ENCODE data around the gene SMG6.

SMG6 gene

DNA sequence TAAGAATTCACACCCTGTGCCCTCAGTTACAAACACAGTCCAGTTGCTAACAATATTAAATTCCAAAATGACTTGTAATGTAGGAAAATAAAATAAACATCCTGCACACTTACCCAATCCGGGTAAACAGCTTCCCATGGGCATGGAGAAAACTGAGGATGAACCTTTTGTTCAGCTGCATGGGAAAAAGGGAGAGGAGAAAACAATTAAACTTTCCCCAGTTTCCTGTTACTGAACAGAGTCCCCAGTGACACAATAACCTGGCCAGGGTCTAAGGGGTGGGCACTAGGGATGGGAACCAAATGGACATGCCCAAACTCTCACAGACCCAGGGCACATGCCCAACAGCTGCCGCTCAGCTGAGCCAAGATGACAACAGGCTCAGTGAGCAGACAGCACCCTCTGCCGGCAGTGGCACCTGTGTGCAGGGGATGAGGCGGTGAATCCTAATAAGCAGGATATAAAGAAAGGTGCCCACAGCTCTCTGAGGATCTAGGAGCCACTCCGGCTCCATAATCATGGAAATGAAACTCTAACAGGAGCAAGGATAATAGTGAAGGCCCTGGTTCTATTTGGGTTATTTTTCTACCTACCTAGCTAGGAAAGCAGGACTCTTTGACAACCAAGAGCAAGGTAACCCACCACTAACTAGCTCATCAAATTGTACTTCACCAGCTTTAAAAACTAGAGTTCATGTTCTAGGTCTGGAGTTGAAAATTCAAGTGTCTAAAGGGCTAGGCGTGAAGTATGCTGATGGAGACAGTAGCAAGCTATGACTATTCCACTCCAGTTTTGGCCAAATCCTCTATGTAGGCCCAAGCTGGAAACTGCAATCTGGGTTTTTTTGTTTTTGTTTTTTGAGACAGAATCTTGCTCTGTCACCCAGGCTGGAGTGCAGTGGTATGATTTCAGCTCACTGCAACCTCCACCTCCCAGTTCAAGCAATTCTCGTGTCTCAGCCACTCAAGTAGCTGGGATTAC lies 58.8 kb downstream of the SMG6 start:
- Histone ChIP-seq H3K4me2 (ENCODE audit: low read depth, low read length, poor library complexity, severe bottlenecking) (no peak overlapping the region), H3K9ac (ENCODE audit: low read length) (no peak overlapping the region), H3K27ac (ENCODE audit: low read depth, low read length) (no peak overlapping the region), H4K20me1 (ENCODE audit: low read depth, low read length) (no peaks in the 10 kb centered on the region), H3K9me3 (ENCODE audit: insufficient read depth, low read length) (no peaks in the 10 kb centered on the region), H3K4me3 (ENCODE audit: insufficient read depth, low read length, poor library complexity, severe bottlenecking) (no peak overlapping the region), H3F3A (ENCODE audit: insufficient read depth) (no peaks in the 10 kb centered on the region), H3K27me3 (ENCODE audit: low read length) (no peaks in the 10 kb centered on the region), H3K79me2 (ENCODE audit: insufficient read depth, low read length) (no peaks in the 10 kb centered on the region), H2AFZ (ENCODE audit: low read depth, low read length, severe bottlenecking) (no peak overlapping the region), H3K9me2 (replicated peaks; ENCODE audit: insufficient read depth, low read length) (no peaks in the 10 kb centered on the region), H3K36me3 (ENCODE audit: low read length) (no peaks in the 10 kb centered on the region)
- peak; percentile 86 for TF ChIP-seq CTCF (IDR thresholded peaks at IDR 0.05; ENCODE audit: insufficient read depth, low read length, poor library complexity, severe bottlenecking)
- no peak for TF ChIP-seq EZH2phosphoT487 (conservative IDR thresholded peaks at IDR 0.05; ENCODE audit: low read length)

DNA sequence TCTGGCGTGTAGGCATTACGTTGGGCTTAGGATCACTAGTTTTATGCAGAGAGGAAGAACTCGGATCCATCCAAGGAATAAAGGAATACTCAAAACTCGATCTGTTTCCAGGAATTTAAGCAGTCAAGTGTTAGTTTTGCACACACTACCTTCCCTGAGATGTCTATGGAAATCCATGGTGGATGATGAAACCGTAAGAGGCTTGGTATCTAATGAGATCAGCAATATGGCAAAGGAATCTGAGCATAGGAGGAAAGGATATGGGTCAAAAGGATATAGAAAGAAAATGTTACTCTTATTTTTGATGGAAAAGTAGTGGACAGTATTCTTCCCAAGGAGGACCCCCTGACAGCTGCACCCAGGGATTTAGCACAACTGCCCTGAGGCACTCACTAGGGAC lies 59.6 kb downstream of the SMG6 start:
- Histone ChIP-seq H3K4me2 (ENCODE audit: low read depth, low read length, poor library complexity, severe bottlenecking) (no peak overlapping the region), H3K9ac (ENCODE audit: low read length) (no peak overlapping the region), H3K9me3 (ENCODE audit: insufficient read depth, low read length) (no peaks in the 10 kb centered on the region), H3K79me2 (ENCODE audit: insufficient read depth, low read length) (no peaks in the 10 kb centered on the region), H3K4me3 (ENCODE audit: insufficient read depth, low read length, poor library complexity, severe bottlenecking) (no peak overlapping the region), H3K9me2 (replicated peaks; ENCODE audit: insufficient read depth, low read length) (no peaks in the 10 kb centered on the region), H4K20me1 (ENCODE audit: low read depth, low read length) (no peaks in the 10 kb centered on the region), H3K27me3 (ENCODE audit: low read length) (no peaks in the 10 kb centered on the region), H3F3A (ENCODE audit: insufficient read depth) (no peaks in the 10 kb centered on the region), H3K36me3 (ENCODE audit: low read length) (no peaks in the 10 kb centered on the region), H3K27ac (ENCODE audit: low read depth, low read length) (no peak overlapping the region), H2AFZ (ENCODE audit: low read depth, low read length, severe bottlenecking) (no peak overlapping the region)
- no peak for TF ChIP-seq EZH2phosphoT487 (conservative IDR thresholded peaks at IDR 0.05; ENCODE audit: low read length)
- no peak for TF ChIP-seq CTCF (IDR thresholded peaks at IDR 0.05; ENCODE audit: insufficient read depth, low read length, poor library complexity, severe bottlenecking)

- Histone ChIP-seq H3K4me3 (ENCODE audit: insufficient read depth, low read length, poor library complexity, severe bottlenecking) (no peak overlapping the region), H3K9ac (ENCODE audit: low read length) (no peak overlapping the region), H3K4me2 (ENCODE audit: low read depth, low read length, poor library complexity, severe bottlenecking) (no peak overlapping the region), H2AFZ (ENCODE audit: low read depth, low read length, severe bottlenecking) (no peak overlapping the region), H3K36me3 (ENCODE audit: low read length) (no peaks in the 10 kb centered on the region), H3K9me2 (replicated peaks; ENCODE audit: insufficient read depth, low read length) (no peaks in the 10 kb centered on the region), H3K79me2 (ENCODE audit: insufficient read depth, low read length) (no peaks in the 10 kb centered on the region), H4K20me1 (ENCODE audit: low read depth, low read length) (no peaks in the 10 kb centered on the region), H3K9me3 (ENCODE audit: insufficient read depth, low read length) (no peaks in the 10 kb centered on the region), H3K27me3 (ENCODE audit: low read length) (no peaks in the 10 kb centered on the region), H3F3A (ENCODE audit: insufficient read depth) (no peaks in the 10 kb centered on the region), H3K27ac (ENCODE audit: low read depth, low read length) (no peak overlapping the region)
- TF ChIP-seq EZH2phosphoT487 (conservative IDR thresholded peaks at IDR 0.05; ENCODE audit: low read length), result no peak
- TF ChIP-seq CTCF (IDR thresholded peaks at IDR 0.05; ENCODE audit: insufficient read depth, low read length, poor library complexity, severe bottlenecking), result no peak
Observed at GRCh38 chr17:2241823-2242222, 61.8 kb downstream of the SMG6 start.
